ENCODE measurements around the gene CEP250. TPM values are rescaled to one million over a fixed set of nuclear protein-coding genes. Genes with fewer than 3 reads are reported as not detected.

The CEP250 gene
- total RNA-seq, 1 experiment from 2014 or later, result 42.3 TPM

GRCh38 chr20:35506179-35506578, 50.8 kb downstream of the CEP250 start:
- DNase-seq (ENCODE audit: low read depth, low spot score), result no peak
- Histone ChIP-seq H3K4me2 (ENCODE audit: low read length) (no peak overlapping the region), H3K4me1 (ENCODE audit: control insufficient read depth in 1 of 2, insufficient read depth in 2 of 2, low read length in 2 of 2) (peaks cover 0 to 14% of the 10 kb centered on the region in 2 experiments; a peak in 2 of 4 replicates), H3K27me3 (ENCODE audit: insufficient read depth, low read length) (no peaks in the 10 kb centered on the region), H3K9me2 (ENCODE audit: insufficient read depth) (no peaks in the 10 kb centered on the region), H3K4me3 (replicated peaks in 1 of 2; ENCODE audit: low read depth in 1 of 2, low read length in 2 of 2) (no peak overlapping the region), H3K27ac (ENCODE audit: low read depth, low read length) (no peak overlapping the region), H3K9ac (ENCODE audit: low read length) (no peak overlapping the region), H3K79me2 (ENCODE audit: insufficient read depth, low read length) (no peaks in the 10 kb centered on the region), H4K20me1 (ENCODE audit: insufficient read depth) (no peaks in the 10 kb centered on the region), H3K36me3 (ENCODE audit: control insufficient read depth in 1 of 2, insufficient read depth in 2 of 2, low read length in 2 of 2) (peaks cover 14 to 27% of the 10 kb centered on the region in 2 experiments; a peak in 3 of 4 replicates), H3K9me3 (ENCODE audit: control insufficient read depth in 1 of 2, insufficient read depth in 1 of 2, low read depth in 1 of 2, low read length in 2 of 2) (no peaks in the 10 kb centered on the region), H2AFZ (ENCODE audit: low read depth, low read length, poor library complexity, severe bottlenecking) (no peak overlapping the region)
- RAD21 ChIA-PET (ENCODE audit: low non-redundant PET in 1 of 2, low total read pairs in 2 of 2, uncharacterized antibody in 2 of 2, unreplicated experiment in 2 of 2), result no interaction called here
- CTCF ChIA-PET, result no interaction called here
- intact Hi-C loops (cut with micrococcal nuclease), result no loop called here
- POLR2A ChIA-PET, result no interaction called here
- no peak for ATAC-seq
- BruUV-seq (replicated peaks), result no TSS peak
- TF ChIP-seq POLR2AphosphoS5 (IDR thresholded peaks at IDR 0.05; ENCODE audit: low read depth, low read length), result no peak
- no peak for TF ChIP-seq SIN3A (IDR thresholded peaks at IDR 0.05; ENCODE audit: low read depth)
- no peak for TF ChIP-seq REST (IDR thresholded peaks at IDR 0.05; ENCODE audit: low read depth)
- TF ChIP-seq CEBPB (IDR thresholded peaks at IDR 0.05; ENCODE audit: low read depth), result no peak
- TF ChIP-seq CBX3 (IDR thresholded peaks at IDR 0.05; ENCODE audit: low read depth), result no peak
- no peak for TF ChIP-seq ZNF274 (IDR thresholded peaks at IDR 0.05; ENCODE audit: low read depth, low read length)
- no peak for TF ChIP-seq ELF1 (IDR thresholded peaks at IDR 0.05; ENCODE audit: borderline replicate concordance, low read depth)
- no peak for TF ChIP-seq EGR1 (IDR thresholded peaks at IDR 0.05; ENCODE audit: low read depth)
- no peak for TF ChIP-seq POLR2A (IDR thresholded peaks at IDR 0.05; ENCODE audit: borderline replicate concordance, extremely low read depth, insufficient read depth, insufficient read length)
- no peak for TF ChIP-seq YY1 (IDR thresholded peaks at IDR 0.05; ENCODE audit: extremely low read depth, insufficient replicate concordance, low read depth, low read length)
- no peak for TF ChIP-seq SRF (IDR thresholded peaks at IDR 0.05; ENCODE audit: low read depth)
- no peak for TF ChIP-seq EZH2 (IDR thresholded peaks at IDR 0.05)
- no peak for TF ChIP-seq EZH2phosphoT487 (IDR thresholded peaks at IDR 0.05; ENCODE audit: borderline replicate concordance)

Measured in HCT116 (cell line).